Hepatocyte (in vitro differentiated cells): ENCODE results near the gene EPN1. TPM values are rescaled to one million over a fixed set of nuclear protein-coding genes. Genes with fewer than 3 reads are reported as not detected.

ENCODE experiments used
- DNase-seq: peaks from one replicate; pipeline ENCODE4 v3.0.0-alpha.2; 2016; ENCODE audit warnings: low spot score
- H2AFZ ChIP-seq: fragments of 200-600 bp; sonication (generic); 2 replicates; pipeline ENCODE4 v1.6.0; 2016; ENCODE audit warnings: antibody characterized with exemption, mild to moderate bottlenecking
- H3K27ac ChIP-seq: fragments of 200-600 bp; sonication (generic); 2 replicates; pipeline ENCODE4 v1.5.1; 2016; ENCODE audit warnings: mild to moderate bottlenecking
- H3K27me3 ChIP-seq: fragments of 200-600 bp; sonication (generic); 2 replicates; pipeline ENCODE4 v1.6.1; 2016
- H3K36me3 ChIP-seq: fragments of 200-600 bp; sonication (generic); replicated peaks from 2 replicates; pipeline ENCODE4 v1.5.1; 2016; ENCODE audit warnings: low read depth; ENCODE audit not compliant: insufficient read depth
- H3K4me1 ChIP-seq: fragments of 200-600 bp; sonication (generic); 2 replicates; pipeline ENCODE4 v1.5.1; 2016; ENCODE audit warnings: mild to moderate bottlenecking, moderate library complexity; ENCODE audit not compliant: insufficient read depth
- H3K4me2 ChIP-seq: fragments of 200-600 bp; sonication (generic); 2 replicates; pipeline ENCODE4 v1.6.0; 2016
- H3K4me3 ChIP-seq: fragments of 200-600 bp; sonication (generic); 2 replicates; pipeline ENCODE4 v1.5.1; 2016; ENCODE audit warnings: mild to moderate bottlenecking
- H3K79me2 ChIP-seq: fragments of 200-600 bp; sonication (generic); 2 replicates; pipeline ENCODE4 v1.6.0; 2017; ENCODE audit warnings: mild to moderate bottlenecking
- H3K9me2 ChIP-seq: fragments of 200-600 bp; sonication (generic); replicated peaks from 2 replicates; pipeline ENCODE4 v1.6.0; 2017; ENCODE audit warnings: mild to moderate bottlenecking; ENCODE audit not compliant: insufficient read depth
- H3K9me3 ChIP-seq: fragments of 200-600 bp; sonication (generic); 2 replicates; pipeline ENCODE4 v1.5.1; 2016; ENCODE audit warnings: low read depth, mild to moderate bottlenecking
- H4K20me1 ChIP-seq: fragments of 200-600 bp; sonication (generic); 2 replicates; pipeline ENCODE4 v1.6.0; 2016; ENCODE audit warnings: mild to moderate bottlenecking; ENCODE audit not compliant: insufficient read depth, poor library complexity, severe bottlenecking
- CTCF ChIP-seq: fragments of 200-600 bp; sonication (generic); IDR thresholded peaks from 2 replicates; pipeline ENCODE4 v1.5.1; 2016; ENCODE audit warnings: antibody characterized with exemption, mild to moderate bottlenecking; ENCODE audit not compliant: poor library complexity
- EZH2 ChIP-seq: fragments of 200-600 bp; sonication (generic); IDR thresholded peaks from 2 replicates; pipeline ENCODE4 v1.6.1; 2016; ENCODE audit warnings: antibody characterized with exemption, mild to moderate bottlenecking, borderline replicate concordance
- EZH2phosphoT487 ChIP-seq: fragments of 200-600 bp; sonication (generic); IDR thresholded peaks from one replicate; pipeline ENCODE4 v1.6.1; 2018; ENCODE audit warnings: antibody characterized with exemption, mild to moderate bottlenecking, low read depth, moderate library complexity; ENCODE audit not compliant: unreplicated experiment, severe bottlenecking
- WGBS: methylation state at CpG from one replicate; pipeline ENCODE4 v1.1.6; 2016; ENCODE audit warnings: low lambda C conversion rate; ENCODE audit errors: missing lambda C conversion rate; 5-methylcytosine and 5-hydroxymethylcytosine counted together
- polyA plus RNA-seq: library from polyadenylated mRNA; unstranded; fragments of >200 nt; fragmentation: Nextera tagmentation; extraction: Ambion mirVana; gene quantifications from 2 replicates; pipeline ENCODE4 v1.2.1, GENCODE V29; 2016
- total RNA-seq: library from RNA; depleted of rRNA; stranded (reverse); fragments of >200 nt; gene quantifications from 2 replicates; pipeline ENCODE4 v1.2.3, GENCODE V29; 2014

Gene EPN1
- total and polyA plus RNA-seq, 2 experiments from 2014 or later: 74.8 to 165 TPM

GRCh38 chr19:55653651-55654322 lies 21.2 kb upstream of the EPN1 start:
- H3K27me3 ChIP-seq: no peaks in the 10 kb centered on the region
- H3K36me3 ChIP-seq: no peaks in the 10 kb centered on the region
- H3K4me3 ChIP-seq: peak overlapping the region; percentile 15
- peak overlapping the region; percentile 19 for H2AFZ ChIP-seq
- peak overlapping the region; percentile 68 for H3K4me2 ChIP-seq
- H3K4me1 ChIP-seq: peaks cover 30% of the 10 kb centered on the region
- WGBS: under 1% methylated on average over 57 of the region's 57 CpGs
- peaks cover 38% of the 10 kb centered on the region for H3K79me2 ChIP-seq
- TF ChIP-seq EZH2: no peak
- TF ChIP-seq EZH2phosphoT487: no peak
- TF ChIP-seq CTCF: peak; percentile 100
- H3K9me2 ChIP-seq: no peaks in the 10 kb centered on the region
- H4K20me1 ChIP-seq: peaks cover 33% of the 10 kb centered on the region
- peak overlapping the region; percentile 94 for H3K27ac ChIP-seq
- peak; percentile 99 for DNase-seq
- H3K9me3 ChIP-seq: no peaks in the 10 kb centered on the region

GRCh38 chr19:55654323-55654867 lies 20.6 kb upstream of the EPN1 start:
- Histone ChIP-seq H3K36me3 (no peaks in the 10 kb centered on the region), H3K4me1 (peaks cover 25% of the 10 kb centered on the region), H3K79me2 (peaks cover 44% of the 10 kb centered on the region), H3K4me3 (peak overlapping the region; percentile 18), H3K9me2 (no peaks in the 10 kb centered on the region), H3K4me2 (peak overlapping the region; percentile 70), H3K27me3 (no peaks in the 10 kb centered on the region), H4K20me1 (peaks cover 40% of the 10 kb centered on the region), H2AFZ (peak overlapping the region; percentile 19), H3K9me3 (no peaks in the 10 kb centered on the region), H3K27ac (peak overlapping the region; percentile 94)
- no peak for TF ChIP-seq CTCF
- no peak for TF ChIP-seq EZH2
- TF ChIP-seq EZH2phosphoT487: no peak
- peak; percentile 99 for DNase-seq
- WGBS: 1% methylated on average over 52 of the region's 52 CpGs

- Histone ChIP-seq H3K4me2 (peak within 1 kb of the TSS; percentile 94), H3K36me3 (no peaks in the 10 kb centered on the region), H4K20me1 (peaks cover 46% of the 10 kb centered on the region), H2AFZ (peak within 1 kb of the TSS; percentile 36), H3K4me1 (peaks cover 25% of the 10 kb centered on the region), H3K9me3 (no peaks in the 10 kb centered on the region), H3K4me3 (peak within 1 kb of the TSS; percentile 54), H3K27me3 (no peaks in the 10 kb centered on the region), H3K9me2 (no peaks in the 10 kb centered on the region), H3K27ac (peak within 1 kb of the TSS; percentile 94), H3K79me2 (peaks cover 50% of the 10 kb centered on the region)
- peak; percentile 97 for DNase-seq
- WGBS: 3% methylated on average over 33 of the region's 95 CpGs
- TF ChIP-seq CTCF (no peak), EZH2 (no peak), EZH2phosphoT487 (no peak)
These were observed 20.0 kb upstream of the EPN1 start, which contains the start of gene U2AF2 for GRCh38 chr19:55654868-55655647. Gene U2AF2, plus strand, starts transcription at chr19:55655035. Its CDS starts 70 bp downstream, at chr19:55655105.
